NCI-H345 (cell line): Measurements from ENCODE around the gene RALGDS.

ENCODE experiments used
- DNase-seq: peaks from one replicate; lab custom pipeline; 2025; lab: John Stamatoyannopoulos, UW

Gene RALGDS

GRCh38 chr9:133134388-133135145, 13.5 kb upstream of the RALGDS start:
- no peak for DNase-seq

DNA sequence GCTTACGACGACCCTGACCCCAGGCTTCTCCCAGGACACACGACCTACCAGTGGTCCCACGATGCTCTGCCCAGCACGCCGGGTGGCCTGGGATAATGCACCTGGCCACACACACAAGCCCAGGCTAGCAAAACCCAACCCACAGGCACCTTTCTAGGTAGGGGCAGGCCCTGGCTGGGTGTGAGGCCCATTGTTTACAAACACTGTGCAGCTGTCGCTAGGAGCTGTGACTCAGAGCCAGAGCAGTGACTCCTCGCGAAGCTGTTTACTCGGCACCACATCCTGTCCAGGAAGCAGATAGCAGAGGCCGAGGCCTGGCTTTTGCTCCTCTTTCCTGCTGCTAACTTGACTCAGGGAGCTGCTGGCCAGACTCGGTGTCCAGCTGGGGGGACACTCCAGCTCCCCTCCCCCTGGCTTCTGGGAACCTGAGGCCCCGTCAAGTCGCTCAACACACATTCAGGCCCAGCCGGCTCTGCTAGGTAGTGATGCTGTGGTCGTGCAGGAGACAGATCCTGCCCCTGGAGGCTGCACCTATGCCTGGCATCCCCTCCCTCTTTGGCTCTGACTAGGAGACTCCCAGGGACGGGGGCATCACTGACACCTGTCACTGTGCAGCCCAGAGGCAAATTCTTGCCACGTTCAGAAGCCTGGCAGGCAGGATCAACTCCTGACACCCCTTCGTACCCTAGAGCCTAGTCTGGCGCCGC, 12.8 kb upstream of the RALGDS start:
- DNase-seq = peak; percentile 89

DNA sequence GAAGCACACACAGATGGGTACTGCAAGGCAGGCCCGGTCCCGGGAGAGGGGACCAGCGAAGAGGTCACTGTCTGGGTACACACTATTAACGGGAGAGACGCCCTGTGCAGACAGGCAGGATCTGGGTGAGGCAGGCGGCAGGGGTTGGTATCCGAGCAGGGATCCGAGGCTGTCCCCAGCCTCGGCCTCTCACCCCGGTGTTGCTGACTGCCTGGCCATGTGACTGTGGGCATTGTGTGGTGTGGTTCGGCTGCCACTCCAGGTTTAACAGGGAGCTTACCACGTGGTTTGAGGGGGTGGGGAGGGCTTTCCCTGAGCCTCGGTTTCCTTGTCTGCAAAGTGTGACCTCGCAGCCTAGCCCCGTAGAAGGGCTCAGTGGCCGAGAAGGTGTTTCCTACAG, 11.1 kb upstream of the RALGDS start:
- no peak for DNase-seq

DNA sequence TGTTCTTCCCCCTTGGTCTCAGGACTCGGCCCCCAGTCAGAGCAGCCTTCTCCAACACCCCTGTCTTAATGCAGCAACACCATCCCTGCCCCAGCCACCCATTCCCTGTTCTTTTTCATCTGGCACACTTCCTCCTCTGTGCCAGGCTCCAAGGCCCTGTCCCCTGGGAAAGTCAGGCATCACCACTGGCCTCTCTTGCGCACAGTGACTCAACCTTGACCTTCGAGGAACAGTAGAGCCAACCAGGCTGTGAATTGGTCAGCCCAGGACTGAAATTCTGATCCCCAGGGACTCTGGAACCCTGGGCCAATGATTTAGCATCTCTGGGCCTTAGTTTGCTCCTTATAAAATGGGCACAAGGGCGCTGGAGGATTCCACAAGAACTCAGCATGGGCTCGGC, 10.5 kb upstream of the RALGDS start:
- no peak for DNase-seq

- no peak for DNase-seq
Observed at GRCh38 chr9:133130685-133131244, 9.7 kb upstream of the RALGDS start.

DNA sequence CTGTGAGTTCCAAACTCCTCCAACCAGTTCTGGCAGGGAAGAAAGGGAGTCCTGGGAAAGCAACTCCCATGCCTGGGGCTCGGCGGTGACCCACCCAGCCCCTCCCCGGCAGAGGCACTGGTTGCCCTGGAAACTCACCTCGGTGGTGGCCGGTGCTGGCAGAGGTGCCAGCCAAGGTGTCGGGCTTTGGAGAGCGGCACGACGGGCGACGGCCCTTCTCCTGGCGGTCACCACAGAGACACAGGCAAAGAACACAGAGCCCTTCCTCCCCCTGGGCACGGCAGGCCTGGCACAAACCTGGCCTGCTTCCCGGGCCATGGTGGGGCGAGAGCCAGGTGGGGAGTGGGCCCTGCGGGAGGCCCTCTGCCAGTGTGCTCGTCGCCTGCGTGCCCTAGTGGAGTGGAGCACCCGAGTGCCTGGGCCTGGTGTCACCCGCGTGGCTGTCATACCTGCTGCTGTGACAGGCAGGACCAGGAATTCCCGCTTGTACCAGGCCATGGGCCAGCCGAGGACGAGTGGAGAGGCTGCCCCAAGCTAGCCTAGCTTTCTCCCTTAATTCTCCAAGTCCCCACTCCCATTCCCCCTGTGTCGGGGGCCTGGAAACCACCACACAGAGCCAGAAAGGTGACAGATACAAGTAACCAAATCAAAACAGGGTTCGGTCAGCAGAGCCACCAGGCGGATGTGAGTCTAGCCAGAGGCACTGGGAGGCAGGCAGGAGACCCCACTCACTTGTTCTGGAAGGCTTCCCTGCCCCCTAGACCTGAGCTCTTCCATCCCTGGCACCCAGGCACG, 8.2 kb upstream of the RALGDS start:
- DNase-seq = no peak

DNA sequence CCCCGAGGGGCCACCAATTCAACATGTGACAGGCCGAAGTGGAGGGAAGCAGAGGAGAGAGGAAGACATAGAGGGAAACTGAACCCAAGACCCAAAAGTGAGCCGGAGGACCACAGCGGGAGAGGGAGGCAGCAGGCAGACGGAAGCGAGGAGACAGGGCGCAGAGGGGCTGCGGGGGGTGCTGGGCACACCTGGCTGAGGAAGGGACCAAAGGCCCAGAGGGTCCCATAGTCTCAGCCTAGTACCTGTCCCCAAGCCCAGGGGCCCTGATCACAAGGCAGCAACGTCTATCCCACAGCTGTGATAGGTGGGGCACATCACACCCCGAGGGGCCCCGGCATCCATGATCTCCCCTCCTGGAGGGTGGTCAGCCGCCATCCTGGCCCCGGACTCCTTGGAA, 7.1 kb upstream of the RALGDS start:
- DNase-seq = no peak

GRCh38 chr9:133127340-133127981, 6.4 kb upstream of the RALGDS start:
- no peak for DNase-seq

DNA sequence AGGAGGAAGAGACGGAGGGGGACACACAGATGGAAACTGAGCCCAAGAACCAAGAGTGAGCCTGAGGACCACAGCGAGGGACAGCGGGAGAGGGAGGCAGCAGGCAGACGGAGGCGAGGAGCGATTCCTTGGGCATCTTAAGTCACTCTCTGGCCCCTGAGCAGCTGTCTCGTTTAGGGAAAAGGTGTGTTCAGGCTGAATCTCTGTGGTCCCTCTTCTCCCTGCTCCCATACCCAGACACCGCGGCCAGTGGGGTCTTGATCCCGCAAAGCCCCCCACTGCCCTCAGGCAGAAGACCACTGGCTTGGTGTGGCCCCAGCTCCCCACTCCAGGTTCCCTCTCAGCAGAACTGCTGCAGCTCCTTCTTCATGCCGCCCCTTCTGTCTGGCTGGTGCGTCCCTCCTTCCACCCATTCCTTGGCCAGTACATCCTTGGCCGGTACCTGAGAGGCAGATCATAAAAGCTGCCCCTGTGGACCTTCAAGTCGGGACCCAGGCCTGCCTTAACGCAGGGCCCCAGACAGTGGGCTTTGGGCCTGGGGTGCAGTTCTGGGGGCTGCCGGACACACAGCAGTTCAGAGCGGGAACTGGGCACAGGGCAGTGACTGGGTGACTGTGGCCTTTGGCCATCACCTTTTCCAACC, 5.8 kb upstream of the RALGDS start:
- no peak for DNase-seq

- DNase-seq = no peak
Observed at GRCh38 chr9:133125941-133126696, 5.1 kb upstream of the RALGDS start.

- DNase-seq = no peak
Observed at GRCh38 chr9:133124907-133125275, 3.9 kb upstream of the RALGDS start.

GRCh38 chr9:133124123-133124906, 3.3 kb upstream of the RALGDS start:
- no peak for DNase-seq

GRCh38 chr9:133122935-133123611, 2.0 kb upstream of the RALGDS start:
- DNase-seq = no peak

DNA sequence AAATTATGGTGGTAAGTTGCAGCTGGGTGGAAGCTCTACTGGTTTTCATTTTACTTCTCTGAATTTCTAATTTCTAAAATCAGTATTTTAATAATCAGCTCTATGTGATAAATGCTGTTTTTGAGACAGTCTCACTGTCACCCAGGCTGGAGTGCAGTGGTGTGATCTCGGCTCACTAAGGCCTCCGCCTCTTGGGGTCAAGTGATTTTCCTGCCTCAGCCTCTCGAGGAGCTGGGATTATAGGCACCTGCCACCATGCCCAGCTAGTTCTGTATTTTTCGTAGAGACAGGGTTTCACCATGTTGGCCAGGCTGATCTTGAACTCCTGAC, 1.5 kb upstream of the RALGDS start:
- no peak for DNase-seq

DNA sequence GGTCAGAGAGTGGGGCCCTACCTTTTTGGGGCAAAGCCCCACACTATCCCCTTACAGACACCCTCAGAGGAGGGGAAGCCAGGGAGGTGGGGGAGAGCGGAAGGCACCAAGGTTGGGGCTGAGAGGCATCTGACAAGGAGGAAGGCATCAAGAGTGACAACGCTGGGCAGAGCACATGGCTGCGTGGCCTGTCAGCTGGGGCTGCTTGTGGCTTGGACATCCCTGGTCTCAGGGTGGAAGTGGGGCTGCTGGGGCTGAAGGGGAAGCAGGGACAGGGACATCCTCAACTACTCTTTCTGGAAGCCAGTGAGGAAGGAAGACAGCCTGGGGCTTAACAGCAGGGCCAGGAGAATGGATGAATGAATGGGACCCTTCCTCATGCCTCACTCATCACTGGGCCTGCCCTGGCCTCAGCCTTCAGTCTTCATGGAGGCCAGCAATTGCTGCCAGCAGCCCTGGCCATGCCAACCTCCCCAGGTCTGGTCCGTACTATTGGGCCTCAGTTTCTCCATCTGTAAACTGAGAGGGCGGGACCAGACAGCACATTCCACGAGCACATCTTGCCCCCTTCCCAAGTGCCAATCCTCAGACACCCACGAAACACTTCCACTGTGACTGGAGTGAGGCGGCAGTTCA, 993 bp upstream of the RALGDS start:
- DNase-seq = no peak

- DNase-seq = peak; percentile 35
Observed at GRCh38 chr9:133120501-133121197, 391 bp downstream of the RALGDS start.

DNA sequence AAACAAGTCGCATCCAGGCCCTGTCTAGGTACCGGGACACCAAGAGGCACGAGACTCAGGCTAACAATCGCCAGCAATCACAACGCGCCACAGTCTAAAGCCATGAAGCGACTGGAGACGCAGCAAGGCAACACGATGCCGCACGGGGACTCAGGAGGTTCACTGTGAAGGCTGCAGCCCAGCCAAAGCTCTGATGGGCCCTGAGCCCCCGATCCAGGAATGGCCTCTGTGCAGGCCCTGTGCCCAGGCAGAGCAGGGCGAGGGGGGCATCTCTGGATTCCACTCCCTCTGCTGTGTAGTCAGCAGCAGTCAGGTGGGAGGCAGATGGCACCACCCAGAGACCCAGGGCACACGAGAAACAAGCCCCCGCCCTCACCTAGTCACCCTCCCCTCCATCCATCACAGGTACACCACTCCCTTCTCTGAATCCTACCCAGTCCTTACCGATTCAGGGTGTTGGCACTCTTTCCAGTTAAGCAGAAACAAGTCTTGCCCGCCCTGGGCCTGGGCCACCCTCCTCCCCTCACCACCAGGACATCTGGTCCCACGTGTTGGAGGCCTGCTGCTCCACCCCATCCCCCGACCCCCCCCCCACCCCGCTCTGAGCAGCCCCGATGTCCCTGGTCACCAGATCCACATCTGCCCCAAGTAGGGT, 1.1 kb downstream of the RALGDS start:
- DNase-seq = no peak
